ENCODE results near the gene KLHL21.

- TF ChIP-seq CTCF (IDR thresholded peaks at IDR 0.05) (no peak), POLR2AphosphoS5 (IDR thresholded peaks at IDR 0.05; ENCODE audit: low read depth, low read length) (no peak)
Measured at GRCh38 chr1:6591644-6592043, 11.0 kb downstream of the KLHL21 start.

All from Panc1 (cell line).